GM10266 (cell line): ENCODE measurements around the gene PRKCQ.

Experiments
- DNase-seq: peaks from one replicate; pipeline ENCODE4 v3.0.0; 2012; ENCODE audit errors: extremely low spot score
- TF ChIP-seq, protein P1 (sequence below): IDR thresholded peaks from 2 replicates; pipeline ENCODE4 v1.5.1; 2012; ENCODE audit warnings: mild to moderate bottlenecking, low read depth; ENCODE audit not compliant: control insufficient read depth, insufficient read depth; ENCODE audit errors: missing control alignments

Gene PRKCQ

DNA sequence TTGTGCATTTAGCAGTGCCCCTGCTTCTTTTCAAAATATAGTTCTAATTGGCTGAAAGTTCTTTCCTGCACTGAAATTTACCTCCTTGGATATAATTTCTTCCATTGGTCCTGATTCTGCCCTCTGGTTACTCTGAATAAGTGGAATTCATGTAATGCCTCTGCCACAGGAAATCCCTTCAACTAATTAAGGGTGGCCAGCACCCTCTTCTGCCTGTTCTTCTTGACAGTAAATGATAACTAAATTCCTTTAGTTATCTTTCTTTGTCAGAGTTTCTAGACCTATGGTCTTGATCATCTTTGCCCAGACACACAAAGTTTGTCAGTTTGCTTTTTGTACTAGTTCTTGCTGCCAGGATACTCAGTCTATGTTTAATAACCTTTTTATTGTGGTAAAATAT is 40.2 kb downstream of the PRKCQ start:
- TF ChIP-seq, protein P1, sequence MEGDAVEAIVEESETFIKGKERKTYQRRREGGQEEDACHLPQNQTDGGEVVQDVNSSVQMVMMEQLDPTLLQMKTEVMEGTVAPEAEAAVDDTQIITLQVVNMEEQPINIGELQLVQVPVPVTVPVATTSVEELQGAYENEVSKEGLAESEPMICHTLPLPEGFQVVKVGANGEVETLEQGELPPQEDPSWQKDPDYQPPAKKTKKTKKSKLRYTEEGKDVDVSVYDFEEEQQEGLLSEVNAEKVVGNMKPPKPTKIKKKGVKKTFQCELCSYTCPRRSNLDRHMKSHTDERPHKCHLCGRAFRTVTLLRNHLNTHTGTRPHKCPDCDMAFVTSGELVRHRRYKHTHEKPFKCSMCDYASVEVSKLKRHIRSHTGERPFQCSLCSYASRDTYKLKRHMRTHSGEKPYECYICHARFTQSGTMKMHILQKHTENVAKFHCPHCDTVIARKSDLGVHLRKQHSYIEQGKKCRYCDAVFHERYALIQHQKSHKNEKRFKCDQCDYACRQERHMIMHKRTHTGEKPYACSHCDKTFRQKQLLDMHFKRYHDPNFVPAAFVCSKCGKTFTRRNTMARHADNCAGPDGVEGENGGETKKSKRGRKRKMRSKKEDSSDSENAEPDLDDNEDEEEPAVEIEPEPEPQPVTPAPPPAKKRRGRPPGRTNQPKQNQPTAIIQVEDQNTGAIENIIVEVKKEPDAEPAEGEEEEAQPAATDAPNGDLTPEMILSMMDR, result no peak
- no peak for DNase-seq

DNA sequence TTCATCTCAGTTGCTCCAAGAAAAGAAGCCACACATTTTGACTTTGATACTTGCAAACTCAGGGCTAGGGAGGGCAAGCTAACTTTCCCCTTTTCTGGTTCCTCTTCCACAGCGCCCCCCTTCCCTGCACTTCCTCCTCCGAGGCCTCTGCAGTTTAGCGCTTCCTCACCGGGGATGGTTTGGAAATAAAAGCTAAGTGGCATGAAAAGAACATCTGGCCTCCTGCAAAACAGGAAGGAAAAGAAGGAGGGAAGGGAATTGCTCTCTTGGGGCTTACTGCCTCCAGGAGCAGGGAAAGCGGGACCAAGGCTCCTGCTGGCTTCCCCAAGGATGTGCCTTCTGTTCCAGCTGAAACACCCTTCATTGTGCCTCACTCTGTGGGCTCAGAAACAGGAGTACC is 42.3 kb downstream of the PRKCQ start:
- no peak for DNase-seq
- TF ChIP-seq, protein P1, result no peak

DNA sequence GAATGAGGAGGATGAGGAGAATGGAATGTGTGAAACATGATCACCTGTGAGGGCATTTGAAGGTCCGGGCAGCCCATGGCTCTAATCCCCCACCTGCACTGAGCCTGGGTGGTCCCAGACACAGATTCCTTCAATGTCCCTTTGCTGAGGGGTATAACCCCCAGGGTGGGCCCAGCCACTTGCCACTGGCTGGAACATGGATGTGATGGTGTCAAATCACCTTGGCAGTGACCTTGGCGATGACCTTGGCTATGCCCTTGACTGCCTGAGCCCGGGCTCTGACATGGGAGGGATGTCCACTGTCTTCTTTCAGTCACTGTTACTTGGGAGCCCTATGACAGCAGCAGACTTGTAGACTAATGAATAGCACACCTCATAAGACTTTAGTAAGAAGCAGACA is 44.0 kb downstream of the PRKCQ start:
- TF ChIP-seq, protein P1, result no peak
- no peak for DNase-seq

DNA sequence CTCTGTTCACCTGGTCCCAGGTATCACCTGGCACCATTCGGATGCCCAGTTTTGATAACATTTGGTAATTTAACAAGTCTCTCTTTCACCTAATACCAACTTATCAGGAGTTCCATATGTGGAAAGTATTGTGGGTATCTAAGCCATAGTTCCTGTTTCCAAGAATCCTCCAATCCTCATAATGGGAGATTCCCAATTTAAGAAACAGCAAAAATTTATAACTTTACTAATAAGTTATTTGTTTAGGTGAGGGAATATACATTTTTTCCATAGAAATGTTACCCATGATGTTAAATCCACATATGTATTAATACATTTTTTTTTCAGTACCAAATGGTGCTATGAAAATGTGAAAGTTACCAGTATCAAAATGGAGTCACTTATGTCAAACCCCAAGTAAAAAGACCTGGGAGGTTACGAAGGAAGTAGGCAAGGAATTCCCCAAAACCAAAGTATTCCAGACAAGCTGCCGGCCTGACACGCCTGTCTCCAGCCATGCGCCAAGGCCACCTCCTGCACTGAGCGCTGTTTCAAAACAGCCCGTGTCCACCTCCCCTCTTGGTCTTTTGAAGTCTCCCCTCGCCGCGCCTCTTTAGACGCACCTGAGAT is 44.8 kb downstream of the PRKCQ start:
- no peak for DNase-seq
- TF ChIP-seq, protein P1, result no peak

DNA sequence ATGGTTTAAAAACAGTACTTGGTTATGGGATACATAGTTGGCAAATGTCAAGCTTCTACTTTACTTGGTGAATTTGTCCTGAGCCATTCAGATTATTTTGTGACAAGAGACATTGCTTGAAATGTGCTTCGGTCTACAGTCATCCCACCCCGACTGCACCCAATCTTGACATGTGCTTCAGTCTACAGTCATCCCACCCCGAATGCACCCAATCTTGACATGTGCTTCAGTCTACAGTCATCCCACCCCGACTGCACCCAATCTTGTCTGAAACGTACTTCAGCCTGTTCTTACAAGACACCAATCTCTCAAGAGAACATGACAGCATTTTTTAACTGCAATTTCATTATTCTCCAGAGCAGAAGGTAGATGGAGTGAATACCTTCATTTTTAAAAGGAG is 47.8 kb downstream of the PRKCQ start:
- TF ChIP-seq, protein P1, result no peak
- no peak for DNase-seq

DNA sequence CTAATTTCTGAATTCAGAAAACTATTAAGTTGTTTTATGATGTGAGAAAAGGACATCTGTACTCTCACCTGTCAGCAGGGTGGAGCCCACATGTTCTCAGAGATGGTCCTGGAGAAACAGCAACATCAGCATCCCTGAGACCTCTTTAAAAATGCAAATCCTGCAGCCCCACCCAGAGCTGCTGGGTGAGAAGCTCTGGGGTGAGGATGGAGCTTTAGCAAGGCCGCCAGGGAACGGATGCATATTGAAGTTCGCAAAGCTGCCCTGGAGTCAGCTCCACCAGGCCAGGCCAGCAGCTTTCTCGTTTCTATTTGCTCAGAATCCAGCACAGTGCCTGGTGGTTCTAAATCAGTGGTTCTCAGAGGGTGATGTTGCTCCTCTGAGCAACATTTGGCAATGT is 49.1 kb downstream of the PRKCQ start:
- TF ChIP-seq, protein P1, result no peak
- no peak for DNase-seq

DNA sequence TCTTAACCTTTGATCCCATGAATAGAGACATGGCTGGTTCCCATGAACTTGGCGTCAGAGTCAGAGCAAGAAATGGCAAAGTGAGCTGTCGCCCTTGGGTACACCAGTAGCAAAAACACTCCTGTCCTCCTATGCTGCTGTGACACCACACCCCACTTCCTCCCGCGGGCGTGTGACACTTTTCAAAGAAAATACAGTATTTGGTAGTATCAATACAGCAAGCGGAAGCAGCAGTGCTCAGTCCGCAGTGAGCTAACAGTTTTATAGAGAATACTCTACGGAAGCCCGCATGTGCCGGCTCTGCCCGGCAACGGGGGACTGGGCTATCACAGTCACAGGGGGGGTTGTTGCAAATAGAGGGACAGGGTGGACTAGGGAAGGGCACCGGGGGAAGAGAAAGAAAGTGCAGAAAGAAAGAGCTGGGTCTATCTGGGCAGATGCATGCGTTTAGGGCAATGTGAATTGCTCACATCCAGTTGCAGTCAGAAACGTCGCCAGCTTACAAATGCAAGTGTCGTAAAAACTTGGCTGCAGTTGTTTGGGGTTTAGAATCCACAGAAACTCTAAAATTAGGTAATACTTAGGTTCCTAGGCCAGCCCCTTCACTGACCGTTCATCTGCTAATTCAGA is 49.8 kb downstream of the PRKCQ start:
- TF ChIP-seq, protein P1, result no peak
- DNase-seq, result no peak
